GM19397 (cell line): ENCODE measurements around the gene LIX1L.

Experiments
- ATAC-seq: cut with Tn5 transposase; IDR thresholded peaks from one replicate; pipeline ENCODE4 v1.9.1; 2021; ENCODE audit warnings: mild to moderate bottlenecking, moderate library complexity; ENCODE audit not compliant: unreplicated experiment

Gene LIX1L

GRCh38 chr1:145985502-145986439 is 28.0 kb upstream of the LIX1L start:
- ATAC-seq, result no peak

- no peak for ATAC-seq
These were observed 27.3 kb upstream of the LIX1L start for GRCh38 chr1:145985129-145985501.

- no peak for ATAC-seq
These were observed 26.4 kb upstream of the LIX1L start for GRCh38 chr1:145983960-145984830.

- ATAC-seq, result no peak
These were observed 25.4 kb upstream of the LIX1L start for GRCh38 chr1:145983206-145983675.

DNA sequence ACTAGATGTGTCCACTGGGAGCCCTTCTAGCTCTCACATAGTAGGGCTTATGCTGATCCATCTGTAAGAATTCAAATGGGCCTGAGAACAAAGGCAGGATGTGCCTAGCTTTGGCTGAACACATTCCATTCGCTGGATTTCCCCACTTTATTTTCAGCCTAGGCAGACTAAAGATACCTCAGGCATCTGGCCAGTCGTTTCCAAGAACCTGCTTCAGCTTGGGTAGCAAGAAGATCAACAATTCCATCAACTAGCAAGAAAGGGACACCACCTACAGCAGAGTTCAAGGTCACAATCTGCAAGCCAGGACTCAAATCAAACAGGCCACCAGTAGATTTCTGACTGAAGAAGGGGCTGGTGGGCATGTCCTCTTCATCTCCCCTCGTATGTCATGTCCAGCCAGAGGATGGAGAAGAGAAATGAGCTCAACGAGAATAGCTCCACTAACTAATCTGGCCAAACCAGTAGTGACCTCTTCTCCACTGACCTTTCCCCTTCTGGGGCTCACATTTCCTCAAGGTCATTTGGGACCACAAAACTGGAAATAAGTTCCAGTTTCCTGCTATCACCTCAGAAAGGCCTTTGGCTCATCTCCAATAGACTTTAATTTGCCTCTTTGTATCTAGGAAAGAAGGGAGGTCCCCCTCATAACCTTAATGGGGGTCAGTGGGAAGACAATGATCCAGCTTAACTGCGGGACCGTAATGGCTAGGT is 24.4 kb upstream of the LIX1L start:
- ATAC-seq, result no peak

GRCh38 chr1:145980457-145980994 is 22.7 kb upstream of the LIX1L start:
- ATAC-seq, result no peak

DNA sequence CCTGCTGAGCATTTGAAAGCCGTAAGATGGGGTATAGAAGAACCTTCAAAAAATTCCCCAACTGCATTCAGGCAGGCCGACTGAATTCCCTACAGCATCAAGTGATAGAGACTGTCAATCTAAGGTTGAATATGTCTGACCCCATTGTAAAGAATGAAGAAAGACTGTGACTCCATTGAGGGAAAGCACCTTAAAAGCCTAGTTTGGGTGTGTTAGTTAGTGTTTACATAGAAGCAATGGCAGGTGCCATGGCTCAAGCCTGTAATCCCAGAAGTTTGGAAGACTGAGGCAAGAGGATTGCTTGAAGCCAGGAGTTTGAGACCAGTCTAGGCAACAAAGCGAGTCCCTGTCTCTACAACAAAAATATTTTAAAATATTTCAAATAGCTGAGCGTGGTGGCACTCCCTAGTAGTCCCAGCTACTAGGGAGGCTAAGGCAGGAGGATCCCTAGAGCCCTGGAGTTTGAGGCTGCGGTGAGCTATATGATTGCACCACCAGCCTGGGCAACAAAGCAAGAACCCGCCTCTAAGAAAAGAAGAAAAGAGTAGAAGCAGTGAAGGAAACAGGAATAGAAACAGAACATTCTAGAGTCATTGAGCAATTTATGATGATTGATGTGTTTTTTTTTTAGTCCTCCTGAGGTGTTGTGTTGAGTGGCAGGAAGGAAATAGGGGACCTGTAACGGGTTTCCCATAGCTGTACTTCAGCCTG is 22.1 kb upstream of the LIX1L start:
- no peak for ATAC-seq

- peak; percentile 87 for ATAC-seq
These were observed 21.3 kb upstream of the LIX1L start for GRCh38 chr1:145978854-145979745.

DNA sequence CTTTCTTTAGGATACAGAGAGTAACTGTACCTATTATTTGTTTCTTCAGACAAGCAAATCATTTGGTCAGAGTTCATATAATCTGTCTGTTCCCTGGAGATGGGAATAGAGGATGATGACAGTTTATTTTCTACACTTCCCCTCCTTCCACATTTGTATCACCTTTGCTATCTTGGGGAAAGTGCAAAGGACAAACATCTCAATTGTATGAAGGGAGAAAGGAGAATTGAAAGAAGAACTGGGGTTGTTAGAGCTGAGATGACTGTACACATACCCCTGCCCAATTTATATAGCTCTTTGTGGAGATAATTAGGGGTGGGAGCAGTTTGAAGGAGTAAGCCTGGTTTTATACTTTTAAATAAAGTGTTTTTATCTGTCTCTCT is 20.6 kb upstream of the LIX1L start:
- ATAC-seq, result no peak

DNA sequence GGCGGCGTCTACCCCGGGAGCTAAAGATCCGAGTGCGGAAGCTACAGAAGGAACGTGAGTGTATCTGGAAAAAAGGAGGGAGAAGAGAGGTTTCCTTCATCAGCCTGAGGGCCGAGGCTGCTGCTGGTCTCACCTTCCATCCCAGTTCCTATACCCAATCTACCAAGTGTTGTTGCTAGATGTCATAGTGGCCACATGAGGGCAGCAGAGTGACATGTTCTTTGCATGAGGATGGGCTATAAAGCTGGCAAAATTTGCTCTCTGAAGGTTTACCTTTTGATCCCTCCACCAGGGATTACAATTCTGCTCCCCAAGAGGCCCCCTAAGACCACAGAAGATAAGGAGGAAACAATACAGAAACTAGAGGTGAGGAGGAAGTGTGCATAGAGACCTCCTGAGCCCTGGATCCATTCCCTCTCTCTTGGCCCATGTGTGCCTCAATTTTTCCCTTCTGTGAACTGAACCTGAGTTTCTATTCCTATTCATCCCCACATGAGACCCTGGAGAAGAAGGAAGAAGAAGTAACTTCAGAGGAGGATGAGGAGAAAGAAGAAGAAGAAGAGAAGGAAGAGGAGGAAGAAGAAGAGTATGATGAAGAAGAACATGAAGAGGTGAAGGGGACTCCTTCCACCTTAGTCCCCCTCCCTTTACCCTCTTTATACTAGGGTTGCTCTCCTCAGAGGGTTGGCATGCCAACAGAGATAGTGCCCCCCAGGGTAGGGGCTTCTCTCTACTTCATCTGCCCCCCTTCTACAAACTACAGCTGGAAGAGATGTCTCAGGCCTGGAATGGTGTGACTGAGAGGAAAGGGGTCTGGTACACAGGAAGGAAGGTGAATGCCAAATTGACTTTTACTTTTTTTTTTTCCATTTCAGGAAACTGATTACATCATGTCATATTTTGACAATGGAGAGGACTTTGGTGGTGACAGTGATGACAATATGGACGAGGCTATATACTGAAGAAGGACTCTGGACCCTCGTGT is 20.0 kb upstream of the LIX1L start:
- ATAC-seq, result no peak

DNA sequence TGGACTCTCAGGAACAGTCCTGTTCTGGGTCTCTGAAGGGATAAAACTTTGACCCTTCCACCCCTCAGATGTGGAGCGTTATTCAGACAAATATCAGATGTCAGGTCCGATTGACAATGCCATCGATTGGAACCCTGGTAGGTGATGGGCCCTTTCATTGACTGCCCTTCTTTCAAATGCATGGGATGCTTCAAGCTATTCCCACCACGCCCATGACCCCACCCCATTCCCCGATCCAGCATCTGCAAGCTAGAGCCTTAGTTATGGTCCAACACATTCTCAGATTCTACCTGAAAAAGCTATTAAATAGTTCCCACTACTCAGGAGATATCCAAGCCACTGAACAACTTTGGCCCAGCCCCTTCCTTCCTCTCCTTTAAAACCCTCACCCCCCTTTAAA is 19.2 kb upstream of the LIX1L start:
- no peak for ATAC-seq

DNA sequence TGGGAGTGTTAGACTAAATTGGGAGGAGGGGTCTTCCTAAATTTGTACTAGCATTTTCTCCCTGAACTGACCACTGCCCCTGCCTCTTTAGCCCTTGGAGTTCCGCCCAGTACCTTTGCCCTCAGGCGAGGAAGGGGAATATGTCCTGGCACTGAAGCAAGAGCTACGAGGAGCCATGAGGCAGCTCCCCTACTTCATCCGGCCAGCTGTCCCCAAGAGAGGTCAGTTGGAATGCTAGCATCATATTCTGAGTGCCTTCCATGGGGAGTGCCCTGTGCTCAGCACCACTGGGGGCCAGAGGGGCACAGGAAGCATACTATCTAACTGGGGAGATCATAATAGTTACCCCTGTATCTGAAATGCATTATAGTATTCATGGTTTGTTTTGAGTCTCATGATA is 17.4 kb upstream of the LIX1L start:
- no peak for ATAC-seq

GRCh38 chr1:145974721-145975120 is 16.9 kb upstream of the LIX1L start:
- ATAC-seq, result no peak

DNA sequence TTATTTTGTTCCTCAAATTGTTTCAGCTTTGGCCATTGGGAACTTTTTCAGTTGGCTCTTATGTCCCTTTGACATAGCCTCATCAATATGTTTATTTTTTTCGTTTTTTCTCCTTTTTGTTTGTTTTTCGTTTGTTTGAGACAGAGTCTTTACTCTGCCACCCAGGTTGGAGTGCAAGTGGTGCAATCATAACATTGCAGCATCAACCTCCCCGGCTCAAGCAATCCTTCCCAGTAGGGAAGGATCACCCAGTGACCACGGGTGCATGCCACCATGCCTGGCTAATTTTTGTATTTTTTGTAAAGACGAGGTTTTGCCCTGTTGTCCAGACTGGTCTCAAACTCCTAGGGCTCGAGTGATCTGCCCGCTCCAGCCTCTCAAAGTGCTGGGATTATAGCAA is 14.8 kb upstream of the LIX1L start:
- no peak for ATAC-seq

- no peak for ATAC-seq
These were observed 9.5 kb upstream of the LIX1L start for GRCh38 chr1:145967288-145967687.

DNA sequence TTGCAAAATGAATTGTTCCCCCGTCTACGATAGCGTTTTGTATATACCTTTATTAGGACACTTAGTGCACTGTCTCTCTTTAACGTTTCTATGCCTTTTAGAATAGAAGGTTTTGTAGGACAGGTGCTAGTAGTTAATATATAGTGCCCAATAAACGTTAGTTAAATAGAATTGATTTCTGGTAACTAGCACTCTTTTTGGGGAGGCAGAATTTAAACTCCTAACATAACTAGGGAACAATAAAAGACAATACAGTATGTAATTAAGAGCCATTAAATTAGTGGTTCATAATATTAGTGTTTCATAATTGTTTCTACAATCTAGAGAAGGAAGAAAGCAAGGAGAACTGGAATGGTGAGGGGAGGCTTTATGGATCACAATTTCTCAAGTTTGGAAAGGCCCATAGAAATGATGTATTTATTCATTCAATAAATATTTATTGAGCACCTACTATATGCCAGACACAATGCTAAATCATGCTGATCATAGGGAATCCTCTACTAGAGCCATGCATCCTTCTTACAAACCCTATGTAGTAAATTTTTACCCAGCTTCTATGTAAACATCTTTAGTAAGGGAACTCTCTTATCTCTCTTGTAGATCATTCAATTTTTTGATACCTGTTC is 7.4 kb upstream of the LIX1L start:
- no peak for ATAC-seq

DNA sequence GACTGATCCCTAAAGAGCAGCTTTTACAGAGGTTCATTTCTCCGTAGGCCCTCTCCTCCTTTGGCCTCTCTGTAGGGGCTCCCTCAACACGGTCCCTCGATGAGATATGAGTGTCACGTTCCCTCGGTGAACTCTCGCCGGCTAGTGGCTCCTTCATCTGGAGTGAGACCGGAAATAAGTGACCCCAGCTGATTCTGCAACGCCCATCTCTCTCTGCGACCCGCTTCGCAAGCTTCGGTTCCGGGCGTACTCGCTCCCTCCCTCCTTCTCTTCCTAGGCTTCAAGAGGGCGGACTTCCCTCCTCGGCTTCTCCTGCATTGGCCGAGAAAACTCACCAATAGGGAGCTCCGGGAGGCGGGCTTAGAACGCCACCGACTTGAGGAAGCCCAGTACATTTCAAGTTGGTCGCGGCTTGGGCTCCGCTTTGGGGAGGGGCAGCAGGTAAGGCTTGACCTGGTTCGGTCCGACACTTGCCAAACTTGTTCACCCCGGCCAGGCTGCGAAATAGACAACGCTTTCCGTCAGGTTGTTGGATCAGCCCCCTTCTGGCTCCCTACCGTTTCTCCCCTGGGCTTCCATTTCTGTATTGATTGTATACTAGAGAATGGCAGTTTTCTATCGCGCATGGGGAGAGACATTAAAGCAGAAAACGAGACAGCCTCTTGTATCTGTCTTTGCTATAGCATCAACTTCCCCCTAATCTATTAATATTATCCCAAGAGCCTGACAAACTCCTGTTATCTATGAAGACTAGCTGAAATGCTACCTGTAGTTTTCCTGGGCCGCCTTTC is 6.7 kb upstream of the LIX1L start, which contains the start of the genes ANKRD34A and POLR3GL:
Gene ANKRD34A, minus strand, starts transcription at position 248 of the 791 bp plus-strand sequence. CDS start 2,816 bp downstream, outside the sequence.
Gene POLR3GL, plus strand, starts transcription at position 363 of the 791 bp plus-strand sequence. CDS start 10,176 bp downstream, outside the sequence.
- peak; percentile 85 for ATAC-seq
